ENCODE results near the gene KLHL29. TPM values are rescaled to one million over a fixed set of nuclear protein-coding genes. Genes with fewer than 3 reads are reported as not detected.

KLHL29 gene
- total RNA-seq, 1 experiment from 2014 or later, result 7.7 TPM

GRCh38 chr2:23600346-23600745 is 215.4 kb downstream of the KLHL29 start:
- intact Hi-C loops (cut with micrococcal nuclease; ENCODE audit: unreplicated experiment) (no loop called here), in situ Hi-C loops (cut with HindIII; ENCODE audit: low pct_unique_long_range_greater_than_20kb, low sequenced_read_pairs) (no loop called here)
- no peak overlapping the region for H3K27ac ChIP-seq (ENCODE audit: low read length)
- no peaks in the 10 kb centered on the region for H3K9me3 ChIP-seq (ENCODE audit: control insufficient read depth, insufficient read depth, low read depth, low read length)
- no TSS peak for BruUV-seq (replicated peaks)
- POLR2A ChIA-PET, result no interaction called here
- no peak for ATAC-seq
- H3K36me3 ChIP-seq (ENCODE audit: control insufficient read depth, insufficient read depth, low read length), result no peaks in the 10 kb centered on the region
- TF ChIP-seq CTCF (IDR thresholded peaks at IDR 0.05) (no peak), SIN3A (IDR thresholded peaks at IDR 0.05; ENCODE audit: borderline replicate concordance, insufficient read depth, low read depth, low read length) (no peak), REST (IDR thresholded peaks at IDR 0.05; ENCODE audit: insufficient read depth in 1 of 2, low read depth in 2 of 2, low read length in 1 of 2) (no peak), POLR2AphosphoS5 (IDR thresholded peaks at IDR 0.05; ENCODE audit: low read depth, low read length) (no peak), TCF7L2 (IDR thresholded peaks at IDR 0.05; ENCODE audit: low read depth, low read length) (no peak)
- H3K27me3 ChIP-seq (ENCODE audit: control insufficient read depth, insufficient read depth, low read length), result no peaks in the 10 kb centered on the region
- CTCF ChIA-PET, result no interaction called here
- no peak for DNase-seq (ENCODE audit: low read depth, low spot score)
- H3K4me1 ChIP-seq (ENCODE audit: control insufficient read depth, insufficient read depth, low read length), result no peaks in the 10 kb centered on the region
- H3K4me3 ChIP-seq (ENCODE audit: low read depth in 2 of 2, low read length in 2 of 2), result no peak overlapping the region

GRCh38 chr2:23601301-23601965 is 216.5 kb downstream of the KLHL29 start:
- ATAC-seq (no peak), DNase-seq (ENCODE audit: low read depth, low spot score) (no peak)
- TF ChIP-seq TCF7L2 (IDR thresholded peaks at IDR 0.05; ENCODE audit: low read depth, low read length), result no peak
- no peak for TF ChIP-seq REST (IDR thresholded peaks at IDR 0.05; ENCODE audit: insufficient read depth in 1 of 2, low read depth in 2 of 2, low read length in 1 of 2)
- TF ChIP-seq CTCF (IDR thresholded peaks at IDR 0.05), result no peak
- TF ChIP-seq SIN3A (IDR thresholded peaks at IDR 0.05; ENCODE audit: borderline replicate concordance, insufficient read depth, low read depth, low read length), result no peak
- no peak for TF ChIP-seq POLR2AphosphoS5 (IDR thresholded peaks at IDR 0.05; ENCODE audit: low read depth, low read length)
- no TSS peak for BruUV-seq (replicated peaks)
- H3K4me1 ChIP-seq (ENCODE audit: control insufficient read depth, insufficient read depth, low read length), result no peaks in the 10 kb centered on the region
- H3K27ac ChIP-seq (ENCODE audit: low read length), result no peak overlapping the region
- no peaks in the 10 kb centered on the region for H3K9me3 ChIP-seq (ENCODE audit: control insufficient read depth, insufficient read depth, low read depth, low read length)
- H3K36me3 ChIP-seq (ENCODE audit: control insufficient read depth, insufficient read depth, low read length), result no peaks in the 10 kb centered on the region
- no peak overlapping the region for H3K4me3 ChIP-seq (ENCODE audit: low read depth in 2 of 2, low read length in 2 of 2)
- POLR2A ChIA-PET, result no interaction called here
- intact Hi-C loops (cut with micrococcal nuclease; ENCODE audit: unreplicated experiment), result no loop called here
- in situ Hi-C loops (cut with HindIII; ENCODE audit: low pct_unique_long_range_greater_than_20kb, low sequenced_read_pairs), result no loop called here
- no peaks in the 10 kb centered on the region for H3K27me3 ChIP-seq (ENCODE audit: control insufficient read depth, insufficient read depth, low read length)
- CTCF ChIA-PET, result no interaction called here

Data from Panc1 (cell line).